Measurements from ENCODE around the gene ABCF3.

ABCF3 gene

GRCh38 chr3:184230603-184231528, 44.9 kb downstream of the ABCF3 start:
- no peak for DNase-seq (ENCODE audit: low read depth in 2 of 2)

GRCh38 chr3:184231671-184232070, 45.7 kb downstream of the ABCF3 start:
- DNase-seq (ENCODE audit: low read depth in 2 of 2): no peak

DNA sequence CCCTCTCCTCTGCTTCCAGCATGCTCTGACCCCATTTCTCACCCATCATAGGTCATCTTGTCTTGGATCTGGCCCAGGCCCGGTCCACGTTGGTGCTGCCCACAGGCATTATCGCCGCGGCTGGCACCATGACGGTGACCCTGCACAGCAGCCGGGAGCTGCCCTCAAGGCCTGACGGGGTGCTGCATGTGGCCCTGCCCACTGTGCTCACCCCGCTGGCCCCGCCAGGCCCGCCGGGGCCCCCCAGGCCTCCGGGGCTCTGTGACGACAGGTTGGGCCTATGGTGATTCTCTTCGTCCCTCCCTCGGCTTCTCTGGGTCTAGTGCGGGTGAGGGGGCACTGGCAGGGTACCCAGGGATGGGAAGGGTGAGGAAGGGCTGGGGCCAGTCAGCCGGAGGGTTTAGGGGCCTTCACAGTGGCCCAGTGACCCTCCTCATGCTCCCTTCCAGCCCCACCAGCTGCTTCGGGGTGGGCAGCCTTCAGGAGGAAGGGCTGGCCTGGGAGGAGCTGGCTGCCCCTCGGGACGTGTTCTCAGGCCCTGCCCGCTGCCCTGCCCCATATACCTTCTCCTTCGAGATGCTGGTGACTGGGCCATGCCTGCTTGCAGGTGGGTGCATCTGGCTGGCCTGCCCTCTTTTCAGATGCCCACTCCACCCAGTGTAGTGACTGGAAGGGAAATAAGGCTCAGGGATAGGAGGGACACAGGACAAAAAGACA, 47.3 kb downstream of the ABCF3 start:
- DNase-seq (ENCODE audit: low read depth in 2 of 2): no peak

- DNase-seq (ENCODE audit: low read depth in 2 of 2): no peak
These were observed 48.2 kb downstream of the ABCF3 start for GRCh38 chr3:184234224-184234623.

- no peak for DNase-seq (ENCODE audit: low read depth in 2 of 2)
These were observed 48.8 kb downstream of the ABCF3 start for GRCh38 chr3:184234671-184235380.

DNA sequence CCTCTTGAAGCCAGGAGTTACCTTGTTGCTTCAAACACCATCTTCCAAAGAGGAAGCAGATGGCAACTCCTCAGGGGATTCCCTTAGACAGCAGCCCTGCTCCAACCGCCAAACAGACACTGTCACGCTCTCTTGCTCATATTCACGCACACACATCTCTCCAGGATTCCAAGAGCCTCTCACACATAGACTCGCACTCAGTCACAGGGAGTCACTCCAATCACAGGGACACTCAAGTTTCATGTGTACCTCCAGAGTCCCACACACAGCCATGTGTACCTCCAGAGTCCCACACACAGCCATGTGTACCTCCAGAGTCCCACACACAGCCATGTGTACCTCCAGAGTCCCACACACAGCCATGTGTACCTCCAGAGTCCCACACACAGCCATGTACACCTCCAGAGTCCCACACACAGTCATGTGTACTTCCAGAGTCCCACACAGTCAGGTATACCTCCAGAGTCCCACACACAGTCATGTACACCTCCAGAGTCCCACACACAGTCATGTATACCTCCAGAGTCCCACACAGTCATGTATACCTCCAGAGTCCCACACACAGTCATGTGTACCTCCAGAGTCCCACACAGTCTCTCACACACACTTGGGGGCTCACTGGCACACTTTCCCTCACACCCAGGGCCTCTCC, 49.5 kb downstream of the ABCF3 start:
- DNase-seq (ENCODE audit: low read depth in 2 of 2): no peak

DNA sequence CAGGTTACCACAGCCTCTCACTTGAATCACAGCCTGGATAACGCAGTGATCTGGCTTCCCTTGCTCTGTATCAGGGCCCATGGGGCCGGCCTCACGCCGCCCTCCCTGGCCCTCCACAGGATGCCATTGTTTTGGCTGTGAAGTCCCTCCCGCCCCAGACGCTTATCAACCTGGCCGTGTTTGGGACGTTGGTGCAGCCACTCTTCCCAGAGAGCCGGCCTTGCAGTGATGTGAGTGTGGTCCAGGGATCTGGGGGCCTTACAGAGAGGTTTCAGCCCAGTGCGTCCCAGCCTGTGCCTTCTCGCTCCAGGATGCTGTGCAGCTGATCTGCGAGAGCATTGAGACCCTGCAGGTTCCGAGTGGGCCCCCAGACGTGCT, 50.0 kb downstream of the ABCF3 start:
- no peak for DNase-seq (ENCODE audit: low read depth in 2 of 2)

- no peak for DNase-seq (ENCODE audit: low read depth in 2 of 2)
These were observed 50.6 kb downstream of the ABCF3 start for GRCh38 chr3:184236636-184237035.

DNA sequence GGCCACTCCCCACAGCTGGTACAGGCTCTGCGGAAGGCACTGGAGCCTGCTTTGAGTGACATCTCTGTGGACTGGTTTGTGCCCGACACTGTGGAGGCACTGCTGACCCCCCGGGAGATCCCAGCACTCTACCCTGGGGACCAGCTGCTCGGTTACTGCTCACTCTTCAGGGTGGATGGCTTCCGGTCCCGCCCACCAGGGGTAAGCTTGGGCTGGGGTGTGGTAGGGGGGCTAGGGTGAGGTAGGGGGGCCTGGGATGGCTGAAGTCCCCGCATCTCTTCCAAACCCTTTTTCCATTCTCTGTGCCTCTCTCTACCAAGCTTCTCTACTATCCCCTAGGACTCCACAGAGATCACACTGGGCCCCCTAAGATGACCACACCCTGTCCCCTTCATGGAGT, 51.2 kb downstream of the ABCF3 start:
- DNase-seq (ENCODE audit: low read depth in 2 of 2): no peak

DNA sequence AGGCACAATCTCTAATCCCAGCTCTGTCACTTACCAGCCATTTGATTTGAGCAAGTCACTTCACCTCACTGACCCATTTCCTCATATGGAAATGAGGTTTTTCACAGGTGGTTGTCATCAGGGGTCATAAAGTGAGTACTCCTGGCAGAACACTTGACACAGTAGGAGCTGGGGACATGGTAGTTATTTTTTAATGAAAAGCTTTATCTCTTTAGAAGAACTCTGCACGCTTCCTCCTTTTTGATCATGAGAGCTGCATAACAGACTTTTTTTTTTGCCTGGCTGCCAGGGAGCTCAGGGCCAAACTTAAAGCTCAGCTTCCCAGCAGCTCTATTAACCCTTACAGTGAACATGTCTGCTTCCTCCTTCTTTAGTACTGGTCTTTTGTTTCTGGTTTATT, 51.8 kb downstream of the ABCF3 start:
- DNase-seq (ENCODE audit: low read depth in 2 of 2): no peak

DNA sequence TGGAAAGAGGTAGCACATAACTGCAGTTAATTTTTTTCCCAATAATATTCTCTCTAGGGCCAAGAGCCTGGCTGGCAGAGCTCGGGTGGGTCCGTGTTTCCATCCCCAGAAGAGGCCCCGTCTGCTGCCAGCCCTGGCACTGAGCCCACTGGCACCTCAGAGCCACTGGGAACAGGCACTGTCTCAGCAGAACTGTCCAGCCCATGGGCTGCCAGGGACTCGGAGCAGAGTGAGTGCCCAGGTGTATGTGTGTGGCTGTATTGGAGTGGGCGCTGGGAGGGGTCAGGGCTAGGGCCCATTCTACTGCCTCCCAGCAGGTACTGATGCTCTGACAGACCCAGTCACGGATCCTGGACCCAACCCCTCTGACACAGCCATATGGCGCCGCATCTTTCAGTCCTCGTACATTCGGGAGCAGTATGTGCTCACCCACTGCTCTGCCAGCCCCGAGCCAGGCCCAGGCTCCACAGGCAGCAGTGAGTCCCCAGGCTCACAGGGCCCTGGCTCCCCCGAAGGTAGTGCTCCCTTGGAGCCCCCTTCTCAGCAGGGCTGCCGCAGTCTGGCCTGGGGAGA, 52.3 kb downstream of the ABCF3 start:
- DNase-seq (ENCODE audit: low read depth in 2 of 2): no peak

GRCh38 chr3:184239221-184239620, 53.2 kb downstream of the ABCF3 start:
- no peak for DNase-seq (ENCODE audit: low read depth in 2 of 2)

GRCh38 chr3:184239708-184240107, 53.7 kb downstream of the ABCF3 start:
- DNase-seq (ENCODE audit: low read depth in 2 of 2): no peak

GRCh38 chr3:184240384-184241140, 54.6 kb downstream of the ABCF3 start:
- no peak for DNase-seq (ENCODE audit: low read depth in 2 of 2)

DNA sequence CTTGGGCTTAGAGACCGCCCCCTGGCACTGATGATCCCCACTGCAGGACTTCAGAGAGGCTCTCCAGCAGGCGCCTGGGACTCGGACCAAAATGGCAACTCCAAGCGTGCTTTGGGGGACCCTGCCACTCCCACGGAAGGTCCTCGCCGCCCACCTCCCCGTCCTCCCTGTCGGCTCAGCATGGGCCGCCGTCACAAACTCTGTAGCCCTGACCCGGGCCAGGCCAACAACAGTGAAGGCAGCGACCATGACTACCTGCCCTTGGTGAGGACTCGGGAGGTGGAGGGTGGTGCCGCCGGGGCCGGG, 55.1 kb downstream of the ABCF3 start:
- no peak for DNase-seq (ENCODE audit: low read depth in 2 of 2)

- DNase-seq (ENCODE audit: low read depth in 2 of 2): no peak
These were observed 55.7 kb downstream of the ABCF3 start for GRCh38 chr3:184241447-184242296.

- DNase-seq (ENCODE audit: low read depth in 2 of 2): no peak
These were observed 56.3 kb downstream of the ABCF3 start for GRCh38 chr3:184242297-184242685.

Data from stimulated activated CD8-positive, alpha-beta memory T cell treated with anti-CD3 and anti-CD28 coated beads, Interleukin-2, amount 100 ng/mL, for 1 hour (primary cell).